GM12874 (cell line): ENCODE measurements around the gene PQBP1.

Experiments
- CTCF ChIP-seq: IDR thresholded peaks from 2 replicates; pipeline ENCODE4 v1.5.1; 2011; ENCODE audit warnings: low read depth, mild to moderate bottlenecking, control low read depth, low read length, moderate library complexity; ENCODE audit not compliant: insufficient read depth

Gene PQBP1

GRCh38 chrX:48948589-48948988, 50.9 kb downstream of the PQBP1 start:
- TF ChIP-seq CTCF = no peak
